Spinal cord (tissue), 10 donors: ENCODE results near the gene NOXRED1. TPM values are rescaled to one million over a fixed set of nuclear protein-coding genes. Genes with fewer than 3 reads are reported as not detected.

Source experiments
- DNase-seq, 6 donors: peaks; one replicate each; pipeline versions ENCODE4 v3.0.0 to v3.0.0-alpha.2; 2013 to 2015; ENCODE audit warnings: low spot score in 6 of 6, low read depth in 4 of 6
- H3K27ac ChIP-seq: one replicate; pipeline ENCODE4 v1.5.1; 2013; ENCODE audit warnings: low read depth, low read length, control low read depth
- H3K27me3 ChIP-seq: one replicate; pipeline ENCODE4 v1.6.1; 2013; ENCODE audit warnings: low read length; ENCODE audit not compliant: control insufficient read depth, insufficient read depth
- H3K36me3 ChIP-seq: one replicate; pipeline ENCODE4 v1.6.1; 2013; ENCODE audit warnings: low read length; ENCODE audit not compliant: control insufficient read depth, insufficient read depth
- H3K4me1 ChIP-seq: one replicate; pipeline ENCODE4 v1.6.1; 2013; ENCODE audit warnings: low read length; ENCODE audit not compliant: control insufficient read depth, insufficient read depth
- H3K4me3 ChIP-seq: one replicate; pipeline ENCODE4 v1.5.1; 2013; ENCODE audit warnings: low read depth, low read length, control low read depth
- H3K9me3 ChIP-seq: one replicate; pipeline ENCODE4 v1.6.1; 2013; ENCODE audit warnings: low read length; ENCODE audit not compliant: control insufficient read depth, insufficient read depth
- WGBS: methylation state at CpG from one replicate; pipeline ENCODE4 v1.1.5; 2013; ENCODE audit warnings: missing lambda C conversion rate; ENCODE audit not compliant: insufficient coverage; 5-methylcytosine and 5-hydroxymethylcytosine counted together
- polyA plus RNA-seq, 2 donors: library from polyadenylated mRNA; unstranded; fragments of 120-200 nt; gene quantifications; one replicate each; pipeline ENCODE4 v1.2.1, GENCODE V29; 2013; ENCODE audit not compliant: insufficient read length in 2 of 2
- small RNA-seq: library from RNA; depleted of rRNA; stranded (forward); fragments of <200 nt; gene quantifications from one replicate; pipeline ENCODE3, GENCODE V24; 2014; ENCODE audit warnings: low replicate concordance
- total RNA-seq, 2 donors: library from RNA; depleted of rRNA in 1 of 2; stranded (reverse); fragments of 120-200 nt in 1 of 2; fragments of >200 nt in 1 of 2; gene quantifications; one replicate each; pipeline versions ENCODE4 v1.2.3 to v1.2.4, GENCODE V29; 2013 to 2014
- donor health status: healthy.

The NOXRED1 gene
- total and polyA plus RNA-seq, 4 donors, result 0.50 to 2.4 (median 1.3) TPM

GRCh38 chr14:77355811-77356210 lies 67.5 kb downstream of the NOXRED1 start:
- WGBS, result 95% methylated on average over 4 of the region's 4 CpGs
- Histone ChIP-seq H3K27me3 (no peaks in the 10 kb centered on the region), H3K4me1 (peaks cover 4% of the 10 kb centered on the region), H3K36me3 (peaks cover 5% of the 10 kb centered on the region), H3K9me3 (no peaks in the 10 kb centered on the region), H3K27ac (no peak overlapping the region), H3K4me3 (no peak overlapping the region)
- peak in 1 of 6 donors; percentile 7 for DNase-seq

- peaks cover 10% of the 10 kb centered on the region for H3K36me3 ChIP-seq
- peaks cover 4% of the 10 kb centered on the region for H3K4me1 ChIP-seq
- H3K9me3 ChIP-seq, result no peaks in the 10 kb centered on the region
- peak overlapping the region; percentile 33 for H3K27ac ChIP-seq
- DNase-seq, result peak in 2 of 6 donors; percentile 11 to 42
- no peak overlapping the region for H3K4me3 ChIP-seq
- no peaks in the 10 kb centered on the region for H3K27me3 ChIP-seq
- 45% methylated on average over 3 of the region's 5 CpGs for WGBS
These were observed 69.7 kb downstream of the NOXRED1 start for GRCh38 chr14:77353469-77354141.

GRCh38 chr14:77347751-77348150 lies 75.6 kb downstream of the NOXRED1 start:
- WGBS, result no CpG with 5 or more reads among the region's 3 CpGs
- H3K4me3 ChIP-seq, result no peak overlapping the region
- DNase-seq, result no peak
- no peak overlapping the region for H3K27ac ChIP-seq
- peaks cover 18% of the 10 kb centered on the region for H3K36me3 ChIP-seq
- H3K9me3 ChIP-seq, result no peaks in the 10 kb centered on the region
- H3K27me3 ChIP-seq, result no peaks in the 10 kb centered on the region
- H3K4me1 ChIP-seq, result no peaks in the 10 kb centered on the region

GRCh38 chr14:77346495-77346894 lies 76.8 kb downstream of the NOXRED1 start:
- peaks cover 23% of the 10 kb centered on the region for H3K36me3 ChIP-seq

GRCh38 chr14:77344377-77344996 lies 78.8 kb downstream of the NOXRED1 start:
- 47% methylated on average over 2 of the region's 3 CpGs for WGBS
- peak in 1 of 6 donors; percentile 81 for DNase-seq
- Histone ChIP-seq H3K4me1 (no peaks in the 10 kb centered on the region), H3K27me3 (no peaks in the 10 kb centered on the region), H3K36me3 (peaks cover 29% of the 10 kb centered on the region), H3K9me3 (no peaks in the 10 kb centered on the region), H3K4me3 (no peak overlapping the region), H3K27ac (no peak overlapping the region)

More at GRCh38 chr14:77346495-77346894, 76.8 kb downstream of the NOXRED1 start:
- DNase-seq, result no peak
- Histone ChIP-seq H3K4me1 (no peaks in the 10 kb centered on the region), H3K9me3 (no peaks in the 10 kb centered on the region), H3K27me3 (no peaks in the 10 kb centered on the region), H3K27ac (no peak overlapping the region), H3K4me3 (no peak overlapping the region)
- WGBS, result 100% methylated on average over 1 of the region's 2 CpGs

Small RNA genes lying within 50 kb of the gene (small RNA-seq; reads per million reads assigned to genes)
- gene RF00404, result not detected

Other genes with a start within 250 kb of the NOXRED1 start
- 10 to 100 TPM in 1 of 2 donors, 1 to 10 TPM in 1; 4.5 to 11.7 TPM for gene TMEM63C, start 241.7 kb downstream of the NOXRED1 start, total RNA-seq
- gene TMEM63C, start 241.7 kb downstream of the NOXRED1 start, polyA plus RNA-seq, result 10 to 100 TPM; 22.8 to 24.6 TPM
- gene NGB, start 152.3 kb downstream of the NOXRED1 start, total RNA-seq, result 1 to 10 TPM; 2.6 to 9.6 TPM
- 10 to 100 TPM; 15.6 to 16.3 TPM for gene NGB, start 152.3 kb downstream of the NOXRED1 start, polyA plus RNA-seq
- 10 to 100 TPM; 19.9 to 21.4 TPM for gene POMT2, start 102.6 kb downstream of the NOXRED1 start, total RNA-seq
- gene POMT2, start 102.6 kb downstream of the NOXRED1 start, polyA plus RNA-seq, result 10 to 100 TPM; 41.0 to 55.7 TPM
- gene GSTZ1, start 102.5 kb downstream of the NOXRED1 start, total RNA-seq, result 10 to 100 TPM in 1 of 2 donors, 1 to 10 TPM in 1; 6.7 to 26.3 TPM
- 10 to 100 TPM; 15.1 to 15.9 TPM for gene GSTZ1, start 102.5 kb downstream of the NOXRED1 start, polyA plus RNA-seq
- 10 to 100 TPM; 16.8 to 28.5 TPM for gene TMED8, start 46.4 kb downstream of the NOXRED1 start, total RNA-seq
- 10 to 100 TPM; 19.3 to 22.5 TPM for gene TMED8, start 46.4 kb downstream of the NOXRED1 start, polyA plus RNA-seq
- 10 to 100 TPM in 1 of 2 donors, 1 to 10 TPM in 1; 4.2 to 10.3 TPM for gene SAMD15, start 46.1 kb downstream of the NOXRED1 start, total RNA-seq
- gene SAMD15, start 46.1 kb downstream of the NOXRED1 start, polyA plus RNA-seq, result 1 to 10 TPM; 5.6 to 6.8 TPM
- 10 to 100 TPM; 21.9 to 27.9 TPM for gene VIPAS39, start 34.1 kb upstream of the NOXRED1 start, total RNA-seq
- 10 to 100 TPM; 24.9 to 31.4 TPM for gene VIPAS39, start 34.1 kb upstream of the NOXRED1 start, polyA plus RNA-seq
- gene AHSA1, start 34.6 kb upstream of the NOXRED1 start, total RNA-seq, result 100 to 1,000 TPM; 129 to 157 TPM
- gene AHSA1, start 34.6 kb upstream of the NOXRED1 start, polyA plus RNA-seq, result 100 to 1,000 TPM; 223 to 227 TPM
- gene ISM2, start 75.3 kb upstream of the NOXRED1 start, total RNA-seq, result 1 to 10 TPM; 1.8 to 6.1 TPM
- 1 to 10 TPM; 3.4 to 4.2 TPM for gene ISM2, start 75.3 kb upstream of the NOXRED1 start, polyA plus RNA-seq
- gene SPTLC2, start 193.1 kb upstream of the NOXRED1 start, total RNA-seq, result 10 to 100 TPM; 48.8 to 68.1 TPM
- gene SPTLC2, start 193.1 kb upstream of the NOXRED1 start, polyA plus RNA-seq, result 10 to 100 TPM; 24.4 to 30.3 TPM